ENCODE measurements around the gene TRABD2B. TPM values are rescaled to one million over a fixed set of nuclear protein-coding genes. Genes with fewer than 3 reads are reported as not detected.

The TRABD2B gene
- total RNA-seq, 1 experiment from 2014 or later = 2.0 TPM

DNA sequence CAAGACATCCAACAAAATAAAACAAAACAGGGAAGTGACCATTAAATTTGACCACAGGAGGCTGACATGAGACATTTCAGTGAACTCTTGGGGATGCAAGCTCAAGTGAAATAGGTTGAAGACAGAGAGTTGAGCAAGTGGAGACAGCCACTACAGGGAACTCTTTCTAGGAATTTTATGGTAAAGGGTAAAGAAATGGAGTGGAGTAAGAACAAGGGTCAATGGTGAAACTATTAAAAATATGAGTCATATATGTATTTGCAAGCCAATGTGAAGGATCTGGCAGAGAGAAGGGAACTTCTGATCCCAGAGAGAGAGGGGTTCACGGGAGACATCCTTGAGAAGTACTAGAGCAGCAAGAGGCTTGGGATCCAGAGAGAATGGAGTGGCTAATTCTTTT, 9.1 kb upstream of the TRABD2B start:
- DNase-seq = no peak
- H3K27me3 ChIP-seq (ENCODE audit: control insufficient read depth, insufficient read depth, low read length) = peaks cover 3% of the 10 kb centered on the region
- H3K4me3 ChIP-seq (ENCODE audit: insufficient read depth, low read depth, low read length) = no peak overlapping the region
- H3K36me3 ChIP-seq (replicated peaks; ENCODE audit: control insufficient read depth, insufficient read depth, low read length) = no peaks in the 10 kb centered on the region

DNA sequence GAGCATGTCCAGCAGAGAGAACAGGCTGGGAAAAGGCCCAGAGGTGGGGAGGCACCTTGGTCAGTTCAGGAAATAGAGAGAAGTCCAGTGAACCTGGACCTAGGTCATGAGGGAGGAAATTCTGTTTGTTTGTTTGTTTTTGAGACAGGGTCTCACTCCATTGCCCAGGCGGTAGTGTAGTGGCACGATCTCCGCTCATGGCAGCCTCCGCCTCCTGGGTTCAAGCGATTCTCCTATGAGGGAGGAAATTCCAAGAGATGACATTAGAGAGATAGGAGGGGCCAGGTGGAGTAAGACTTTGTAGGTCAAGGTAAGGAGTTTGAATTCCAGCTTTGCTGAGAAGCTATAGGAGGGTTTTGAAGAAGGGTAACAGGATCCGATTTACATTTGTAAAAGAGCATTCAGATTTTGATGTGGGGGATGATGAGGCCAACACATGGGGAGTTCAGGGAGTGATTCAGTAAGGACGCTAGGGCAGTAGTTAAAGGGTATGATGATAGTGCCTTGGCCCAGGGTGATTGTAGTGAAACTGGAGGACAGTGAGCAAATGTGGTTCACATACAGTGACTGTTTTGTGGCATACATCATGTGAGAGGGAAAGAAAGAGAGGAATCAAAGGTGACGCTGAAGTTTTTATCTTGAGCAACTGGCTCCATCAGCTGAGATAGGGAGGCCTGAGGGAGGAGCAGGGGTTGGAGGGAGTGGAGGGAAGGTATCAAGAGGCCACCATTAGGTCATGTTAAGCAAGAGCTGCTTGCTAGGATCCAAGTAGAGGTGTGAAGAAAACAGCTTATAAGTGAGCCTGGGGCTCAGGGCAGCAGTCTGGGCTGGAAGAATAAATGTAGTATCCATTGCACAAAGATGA, 8.3 kb upstream of the TRABD2B start:
- peaks cover 3% of the 10 kb centered on the region for H3K27me3 ChIP-seq (ENCODE audit: control insufficient read depth, insufficient read depth, low read length)
- peak; percentile 47 for DNase-seq
- no peaks in the 10 kb centered on the region for H3K36me3 ChIP-seq (replicated peaks; ENCODE audit: control insufficient read depth, insufficient read depth, low read length)
- no peak overlapping the region for H3K4me3 ChIP-seq (ENCODE audit: insufficient read depth, low read depth, low read length)

DNA sequence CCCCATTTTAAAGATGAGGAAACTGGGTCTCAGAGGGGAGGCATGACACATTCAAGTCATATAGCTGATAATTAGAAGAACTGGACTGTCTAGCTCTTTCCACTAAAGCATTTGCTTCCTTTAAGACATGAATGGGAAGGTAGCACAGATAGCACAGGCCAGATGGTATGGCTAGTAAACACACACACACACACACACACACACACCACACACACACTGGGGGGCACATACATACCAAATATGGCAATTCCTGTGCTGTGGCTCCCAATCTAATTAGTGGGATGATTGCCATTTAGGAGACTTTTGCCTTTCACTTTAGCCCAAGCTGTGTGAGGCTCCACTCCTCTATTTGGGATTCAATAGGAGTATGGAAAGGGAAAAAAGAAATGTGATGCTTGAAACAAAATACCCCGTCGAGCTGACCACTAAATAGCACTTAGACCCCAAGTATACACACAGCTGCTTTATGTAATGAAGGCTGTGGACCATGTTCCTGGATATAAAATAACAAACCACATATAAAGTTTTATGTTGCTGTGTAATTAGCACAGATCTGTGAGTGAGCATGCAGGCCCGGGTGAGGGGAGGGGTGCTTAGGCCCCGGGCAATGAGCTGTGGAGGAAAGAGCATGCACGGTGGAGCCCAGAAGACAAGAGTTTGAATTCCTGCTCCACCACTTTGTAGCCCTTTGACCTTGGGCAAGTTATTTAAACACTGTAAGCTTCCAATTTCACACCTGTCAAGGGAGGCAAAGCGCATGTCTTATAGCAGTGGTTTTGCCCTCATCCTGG, 6.8 kb upstream of the TRABD2B start:
- Histone ChIP-seq H3K36me3 (replicated peaks; ENCODE audit: control insufficient read depth, insufficient read depth, low read length) (no peaks in the 10 kb centered on the region), H3K27me3 (ENCODE audit: control insufficient read depth, insufficient read depth, low read length) (peaks cover 3% of the 10 kb centered on the region), H3K4me3 (ENCODE audit: insufficient read depth, low read depth, low read length) (no peak overlapping the region)
- no peak for DNase-seq

DNA sequence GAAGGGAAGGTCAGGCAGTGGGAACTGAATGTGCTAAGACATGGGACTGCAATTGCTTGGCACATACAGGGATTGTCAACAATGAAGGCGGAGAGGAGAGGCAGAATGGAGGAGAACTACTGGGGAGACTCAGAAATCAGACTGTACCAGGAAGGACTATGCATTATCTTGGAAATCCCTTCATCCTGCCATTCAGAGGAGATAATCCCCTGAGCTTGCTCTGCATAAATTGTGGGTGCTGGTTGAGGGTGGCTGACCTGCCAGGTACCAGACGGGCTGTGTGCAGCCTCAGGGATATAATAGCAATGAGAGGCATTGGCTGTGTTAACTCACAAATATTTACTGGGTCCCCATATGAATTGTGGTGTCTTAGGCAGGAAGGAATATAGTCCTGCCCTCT, 5.0 kb upstream of the TRABD2B start:
- Histone ChIP-seq H3K4me3 (ENCODE audit: insufficient read depth, low read depth, low read length) (no peak overlapping the region), H3K27me3 (ENCODE audit: control insufficient read depth, insufficient read depth, low read length) (peaks cover 14% of the 10 kb centered on the region), H3K36me3 (replicated peaks; ENCODE audit: control insufficient read depth, insufficient read depth, low read length) (no peaks in the 10 kb centered on the region)
- DNase-seq = no peak

DNA sequence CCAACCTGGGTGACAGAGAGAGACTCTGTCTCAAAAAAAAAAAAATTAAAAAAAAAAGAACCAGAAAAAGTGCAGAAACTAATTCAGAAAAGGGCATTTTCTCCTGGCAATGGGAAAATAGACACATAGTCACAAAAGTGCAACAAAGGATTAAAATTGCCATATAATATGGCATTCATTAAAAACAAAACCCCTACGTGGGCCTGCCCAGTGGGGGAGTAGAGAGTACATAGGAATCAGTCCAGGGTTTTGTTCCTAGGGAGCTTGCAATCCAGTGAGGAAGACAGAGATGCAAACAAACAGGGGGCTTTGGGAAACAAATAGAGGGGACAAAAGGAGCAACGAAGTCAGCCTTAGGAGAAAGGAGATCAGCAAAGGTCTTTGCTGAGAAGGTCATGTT, 4.5 kb upstream of the TRABD2B start:
- no peak overlapping the region for H3K4me3 ChIP-seq (ENCODE audit: insufficient read depth, low read depth, low read length)
- no peak for DNase-seq
- peaks cover 14% of the 10 kb centered on the region for H3K27me3 ChIP-seq (ENCODE audit: control insufficient read depth, insufficient read depth, low read length)
- no peaks in the 10 kb centered on the region for H3K36me3 ChIP-seq (replicated peaks; ENCODE audit: control insufficient read depth, insufficient read depth, low read length)

DNA sequence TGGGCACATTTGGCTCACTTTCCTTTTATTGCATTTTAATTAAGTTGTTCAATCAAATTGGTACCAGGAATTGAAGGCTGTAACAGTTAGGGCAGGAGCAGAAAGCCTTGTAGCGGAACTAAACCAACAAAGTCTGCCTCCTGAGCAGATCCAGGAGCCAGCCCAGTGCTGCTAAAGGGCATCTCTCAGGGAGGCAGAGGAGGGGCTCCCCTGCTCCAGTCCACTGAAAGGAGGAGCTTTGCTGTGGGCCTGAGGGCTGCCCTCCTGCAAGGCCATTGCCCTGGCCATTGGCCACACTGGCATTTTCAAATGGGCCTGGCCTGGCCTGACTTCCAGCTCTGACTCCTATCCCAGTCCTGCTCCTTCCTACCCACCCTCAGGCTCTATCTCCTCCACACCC, 3.7 kb upstream of the TRABD2B start:
- Histone ChIP-seq H3K36me3 (replicated peaks; ENCODE audit: control insufficient read depth, insufficient read depth, low read length) (no peaks in the 10 kb centered on the region), H3K27me3 (ENCODE audit: control insufficient read depth, insufficient read depth, low read length) (peaks cover 16% of the 10 kb centered on the region)
- DNase-seq = no peak

DNA sequence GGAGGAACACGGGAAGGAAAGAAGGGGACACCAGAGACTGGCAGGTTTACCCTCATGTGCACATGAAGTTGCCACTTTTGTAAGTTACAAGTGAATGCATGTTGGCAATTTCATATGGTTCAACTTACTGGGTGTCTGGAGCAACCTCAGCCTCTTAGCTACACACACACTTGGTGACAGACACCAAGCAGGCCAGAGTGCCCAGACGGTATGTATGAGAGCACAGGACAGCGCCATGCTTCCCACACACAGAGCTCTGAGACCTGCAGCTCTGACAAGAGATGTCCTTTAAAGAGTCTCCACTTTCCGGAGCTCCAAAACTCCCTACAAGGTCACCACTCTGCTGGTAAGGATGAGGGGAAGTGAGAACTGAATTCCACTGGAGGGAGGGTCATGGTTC, 1.9 kb upstream of the TRABD2B start:
- DNase-seq = no peak
- Histone ChIP-seq H3K4me3 (ENCODE audit: insufficient read depth, low read depth, low read length) (no peak overlapping the region), H3K36me3 (replicated peaks; ENCODE audit: control insufficient read depth, insufficient read depth, low read length) (no peaks in the 10 kb centered on the region), H3K27me3 (ENCODE audit: control insufficient read depth, insufficient read depth, low read length) (peaks cover 23% of the 10 kb centered on the region)

More for the DNA sequence above, 3.7 kb upstream of the TRABD2B start:
- no peak overlapping the region for H3K4me3 ChIP-seq (ENCODE audit: insufficient read depth, low read depth, low read length)

DNA sequence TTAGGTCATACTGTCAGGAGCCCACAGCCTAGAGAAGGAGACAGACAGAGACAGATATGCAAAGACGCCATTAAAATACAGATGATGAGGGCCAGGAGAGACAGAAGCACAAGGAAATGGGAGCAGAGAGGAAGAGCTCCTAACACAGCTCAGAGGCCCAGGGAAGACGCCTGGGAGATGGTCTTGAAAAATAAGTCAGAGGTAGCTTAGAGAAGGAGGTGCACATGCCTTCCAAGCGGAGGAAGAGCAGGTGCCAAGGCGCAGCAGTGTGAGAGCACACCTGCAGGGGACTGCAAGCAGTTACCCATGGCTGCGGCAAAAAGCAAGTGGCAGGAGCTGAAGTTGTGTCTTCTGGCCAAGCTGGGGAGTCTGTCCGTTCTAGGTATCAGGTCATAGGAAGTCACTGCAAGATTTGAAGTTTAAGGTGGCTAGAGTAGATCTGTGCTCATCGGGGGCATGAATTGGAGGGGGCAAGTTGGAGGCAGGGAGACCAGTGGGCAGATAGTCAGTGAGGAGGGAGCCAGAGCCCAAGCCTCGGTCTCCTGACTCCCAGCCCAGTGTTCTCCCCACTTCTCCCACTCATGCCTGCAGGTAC, 1.3 kb upstream of the TRABD2B start:
- H3K36me3 ChIP-seq (replicated peaks; ENCODE audit: control insufficient read depth, insufficient read depth, low read length) = no peaks in the 10 kb centered on the region
- no peak overlapping the region for H3K4me3 ChIP-seq (ENCODE audit: insufficient read depth, low read depth, low read length)
- peak; percentile 57 for DNase-seq
- peaks cover 23% of the 10 kb centered on the region for H3K27me3 ChIP-seq (ENCODE audit: control insufficient read depth, insufficient read depth, low read length)

DNA sequence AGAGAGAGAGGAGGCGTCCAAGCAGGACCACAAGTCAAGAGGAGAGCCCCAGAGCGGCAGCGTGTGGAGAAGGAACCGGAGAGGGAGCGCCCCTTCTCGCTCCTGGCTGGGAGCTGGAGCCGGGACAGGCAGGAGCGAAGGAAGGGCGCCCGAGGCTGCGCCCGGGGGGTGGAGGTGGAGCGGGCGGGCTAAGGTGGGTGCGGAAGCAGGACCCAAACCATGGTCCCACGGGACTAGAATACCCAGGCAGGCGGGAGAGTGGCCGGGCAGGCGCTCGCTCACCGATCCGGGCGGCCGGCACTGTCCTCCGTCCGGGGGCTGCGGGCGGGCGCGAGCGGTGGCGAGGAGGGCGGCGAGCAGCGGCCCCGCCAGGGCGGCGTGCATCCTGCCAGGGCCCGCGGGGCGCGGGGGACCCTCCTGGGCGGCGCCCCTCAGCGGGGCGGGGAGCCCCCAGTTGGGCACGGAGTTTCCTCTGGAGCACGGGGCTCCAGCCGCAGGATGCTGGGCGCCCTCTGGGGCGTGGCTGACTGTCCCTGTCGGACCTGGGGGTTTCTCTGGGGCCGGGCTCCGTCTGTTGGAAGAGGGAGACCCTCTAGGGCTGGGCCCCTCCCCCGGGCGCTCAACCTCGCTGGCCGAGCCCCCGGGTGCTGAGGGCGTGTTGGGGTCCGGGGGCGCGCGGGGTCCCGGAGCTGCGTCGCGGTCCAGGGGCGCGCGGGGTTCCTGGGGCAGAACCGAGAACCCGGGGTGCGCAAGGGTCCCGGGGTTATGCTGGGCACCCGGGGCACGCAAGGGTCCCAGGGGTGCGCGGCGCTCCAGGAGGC, 569 bp downstream of the TRABD2B start:
- Histone ChIP-seq H3K36me3 (replicated peaks; ENCODE audit: control insufficient read depth, insufficient read depth, low read length) (no peaks in the 10 kb centered on the region), H3K27me3 (ENCODE audit: control insufficient read depth, insufficient read depth, low read length) (peaks cover 23% of the 10 kb centered on the region), H3K4me3 (ENCODE audit: insufficient read depth, low read depth, low read length) (peak overlapping the region; percentile 80)
- peak; percentile 84 for DNase-seq

DNA sequence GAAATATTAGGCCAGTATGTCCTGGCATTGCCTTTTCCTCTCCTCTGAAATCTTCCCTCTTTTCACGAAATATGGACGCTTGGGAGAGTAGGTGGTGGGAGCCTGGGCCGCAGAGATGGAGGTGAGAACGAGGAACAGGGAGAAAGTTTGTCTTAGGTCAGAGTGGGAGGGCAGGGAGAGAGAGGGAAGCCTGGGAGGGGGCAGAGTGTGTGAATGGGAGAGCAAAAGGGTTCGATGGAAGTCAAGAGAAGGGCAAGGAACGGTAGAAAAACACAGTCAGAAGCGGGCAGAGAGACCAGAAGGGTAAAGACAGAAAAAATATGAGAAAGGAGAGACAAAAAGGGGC, 1.2 kb downstream of the TRABD2B start:
- H3K27me3 ChIP-seq (ENCODE audit: control insufficient read depth, insufficient read depth, low read length) = peaks cover 23% of the 10 kb centered on the region
- peak overlapping the region; percentile 80 for H3K4me3 ChIP-seq (ENCODE audit: insufficient read depth, low read depth, low read length)
- peak; percentile 60 for DNase-seq
- no peaks in the 10 kb centered on the region for H3K36me3 ChIP-seq (replicated peaks; ENCODE audit: control insufficient read depth, insufficient read depth, low read length)

DNA sequence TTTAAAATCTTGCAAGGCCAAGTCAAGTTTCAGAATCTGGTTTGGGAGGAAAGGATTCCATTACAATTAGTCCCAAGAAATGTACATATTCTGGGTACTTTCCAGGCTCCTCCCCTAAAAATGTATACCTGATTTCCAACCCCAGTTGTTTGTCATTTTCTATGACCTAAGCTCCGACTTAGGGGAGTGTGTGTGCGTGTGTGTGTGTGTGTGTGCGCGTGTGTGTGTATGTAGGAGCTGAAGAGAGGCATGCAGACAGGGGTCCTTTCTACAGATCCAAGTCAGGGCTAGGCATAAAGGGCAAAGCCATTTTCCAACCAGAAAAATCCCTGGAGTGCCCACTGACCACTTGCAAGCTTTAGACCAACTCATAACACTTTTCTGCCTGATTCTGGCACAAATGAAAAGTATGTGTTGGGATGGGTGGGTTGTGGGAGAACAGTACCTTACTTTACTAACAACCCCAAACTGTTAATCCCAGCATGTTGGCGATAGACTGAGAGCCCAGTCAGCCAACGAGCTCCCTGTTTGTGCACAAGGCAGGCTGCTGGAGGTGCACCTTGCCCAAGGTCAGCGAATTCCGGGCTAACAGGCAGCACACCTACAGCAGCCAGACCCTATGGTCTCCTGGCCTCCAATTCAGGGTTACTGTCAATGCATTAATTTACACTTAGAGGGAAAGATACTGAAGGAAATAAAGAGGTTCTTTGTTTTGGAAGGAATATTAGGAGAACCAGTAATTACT, 1.7 kb downstream of the TRABD2B start:
- DNase-seq = peak; percentile 52
- peaks cover 23% of the 10 kb centered on the region for H3K27me3 ChIP-seq (ENCODE audit: control insufficient read depth, insufficient read depth, low read length)
- H3K36me3 ChIP-seq (replicated peaks; ENCODE audit: control insufficient read depth, insufficient read depth, low read length) = no peaks in the 10 kb centered on the region
- peak overlapping the region; percentile 80 for H3K4me3 ChIP-seq (ENCODE audit: insufficient read depth, low read depth, low read length)

DNA sequence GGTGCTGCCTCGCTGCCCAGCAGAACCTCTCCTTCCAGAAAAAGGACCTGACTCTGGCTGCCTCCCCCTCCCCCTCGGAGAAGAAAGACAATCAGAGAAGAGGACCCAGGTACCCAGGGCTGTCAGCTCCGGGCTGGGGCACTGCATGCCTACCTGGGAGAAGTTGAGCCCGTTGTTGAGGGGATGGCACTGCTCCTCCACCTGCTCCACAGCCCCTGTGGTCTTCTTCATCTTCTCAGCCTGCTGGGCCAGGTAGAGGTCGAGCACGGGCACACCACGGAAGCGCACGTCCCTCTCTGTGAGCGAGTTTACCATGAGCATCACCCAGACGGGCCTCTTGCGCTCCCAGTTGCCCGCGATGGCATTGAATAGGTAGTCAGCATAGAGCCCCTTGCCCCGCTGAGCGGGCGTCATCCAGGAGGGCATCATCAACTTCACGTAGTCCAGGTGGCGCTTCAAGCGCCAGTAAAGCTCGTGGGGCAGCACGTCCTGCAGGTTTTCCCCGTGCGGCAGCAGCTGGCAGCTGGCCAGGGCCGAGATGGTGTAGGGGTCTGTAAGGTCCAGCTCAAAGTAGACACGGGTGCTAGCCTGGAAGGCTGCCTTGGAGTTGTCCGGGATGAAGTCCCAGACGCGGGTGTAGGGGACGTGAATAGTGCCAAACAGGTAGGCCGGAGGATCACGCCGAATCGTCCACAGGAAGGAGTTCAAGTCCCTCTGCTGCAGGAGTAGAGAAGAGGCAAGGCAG, 3.1 kb downstream of the TRABD2B start:
- Histone ChIP-seq H3K27me3 (ENCODE audit: control insufficient read depth, insufficient read depth, low read length) (peaks cover 23% of the 10 kb centered on the region), H3K36me3 (replicated peaks; ENCODE audit: control insufficient read depth, insufficient read depth, low read length) (no peaks in the 10 kb centered on the region), H3K4me3 (ENCODE audit: insufficient read depth, low read depth, low read length) (no peak overlapping the region)
- DNase-seq = no peak

DNA sequence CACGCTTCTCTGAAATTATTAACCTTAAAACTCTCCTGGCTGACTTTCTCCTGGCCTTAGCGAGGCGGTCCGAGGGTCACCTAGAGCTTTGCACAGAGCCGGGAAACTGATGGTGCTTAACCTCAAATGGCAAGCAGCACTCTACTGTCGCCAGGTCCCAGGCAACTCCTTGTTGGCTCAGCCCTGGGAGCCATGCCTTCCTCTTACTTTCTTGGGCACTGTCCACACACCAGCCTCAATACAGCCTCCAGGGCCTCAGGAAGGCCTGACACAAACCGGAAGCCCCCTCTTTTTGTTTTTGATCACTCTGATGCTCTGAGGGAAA, 3.8 kb downstream of the TRABD2B start:
- no peak overlapping the region for H3K4me3 ChIP-seq (ENCODE audit: insufficient read depth, low read depth, low read length)
- H3K36me3 ChIP-seq (replicated peaks; ENCODE audit: control insufficient read depth, insufficient read depth, low read length) = no peaks in the 10 kb centered on the region
- no peak for DNase-seq
- H3K27me3 ChIP-seq (ENCODE audit: control insufficient read depth, insufficient read depth, low read length) = peaks cover 19% of the 10 kb centered on the region

Measured in H7 (cell line).